Endothelial cell of umbilical vein (primary cell): ENCODE measurements around the gene CIZ1. TPM values are rescaled to one million over a fixed set of nuclear protein-coding genes. Genes with fewer than 3 reads are reported as not detected.

Source experiments
- BruUV-seq: library from RNA; stranded (reverse); fragments of 400-500 nt; replicated peaks from 2 replicates; lab custom pipeline; 2021; lab: Mats Ljungman, UMichigan
- CTCF ChIA-PET: fragments of 300-600, 350-600 bp; sonication (Branson Sonifier 250); formaldehyde crosslinking; loops from one replicate; lab custom pipeline; 2021; ENCODE audit warnings: antibody characterized with exemption, inconsistent platforms; lab: Charles Lee
- POLR2A ChIA-PET: fragments of 300-600, 350-600 bp; sonication (Branson Sonifier 250); formaldehyde crosslinking; loops from one replicate; lab custom pipeline; 2021; ENCODE audit warnings: antibody characterized with exemption, inconsistent platforms; lab: Charles Lee
- DNase-seq: peaks from one replicate; pipeline ENCODE4 v3.0.0-alpha.2; 2011; ENCODE audit warnings: low read depth, low spot score
- FAIRE-seq: peaks from 2 replicates; lab custom pipeline; 2011; peaks lifted over from hg19 to GRCh38; lab: Jason Lieb, UNC
- H2AFZ ChIP-seq: 2 replicates; pipeline ENCODE4 v1.6.0; 2012; ENCODE audit warnings: low read depth, low read length, control low read depth, inconsistent platforms
- H3K27ac ChIP-seq: 2 replicates; pipeline ENCODE4 v1.5.1; 2011; ENCODE audit warnings: low read depth, mild to moderate bottlenecking, control low read depth, low read length, moderate library complexity; ENCODE audit not compliant: insufficient read depth
- H3K27me3 ChIP-seq, 2 experiments: 2 replicates each; pipeline versions ENCODE4 v1.6.0 to v1.6.1; 2011; ENCODE audit warnings: low read length in 2 of 2, mixed read lengths in 1 of 2; ENCODE audit not compliant: control insufficient read depth in 2 of 2, insufficient read depth in 2 of 2
- H3K36me3 ChIP-seq, 2 experiments: 2 replicates in 1 of 2; 3 replicates in 1 of 2; pipeline ENCODE4 v1.5.1; 2011; ENCODE audit warnings: low read length in 2 of 2, mild to moderate bottlenecking in 1 of 2, moderate library complexity in 1 of 2; ENCODE audit not compliant: control insufficient read depth in 2 of 2, insufficient read depth in 2 of 2; ENCODE audit errors: extremely low read depth in 1 of 2
- H3K4me1 ChIP-seq: 3 replicates; pipeline ENCODE4 v1.5.1; 2011; ENCODE audit warnings: mild to moderate bottlenecking, low read length; ENCODE audit not compliant: control insufficient read depth, insufficient read depth; ENCODE audit errors: extremely low read depth
- H3K4me2 ChIP-seq: 2 replicates; pipeline ENCODE4 v1.6.1; 2011; ENCODE audit warnings: low read length, control low read depth, mixed read lengths; ENCODE audit not compliant: insufficient read depth
- H3K4me3 ChIP-seq, 3 experiments: fragments of 200-600 bp in 1 of 3; sonication (generic), shearing (Covaris generic) in 1 of 3; replicated peaks in 1 of 3; 2 replicates each; pipeline ENCODE4 v1.5.1; 2011 to 2016; ENCODE audit warnings: control low read depth in 3 of 3, low read length in 3 of 3, mild to moderate bottlenecking in 2 of 3, inconsistent platforms in 1 of 3, low read depth in 1 of 3, moderate library complexity in 1 of 3; ENCODE audit not compliant: insufficient read depth in 1 of 3
- H3K79me2 ChIP-seq: 2 replicates; pipeline ENCODE4 v1.6.0; 2012; ENCODE audit warnings: low read length, inconsistent platforms; ENCODE audit not compliant: control insufficient read depth, insufficient read depth
- H3K9ac ChIP-seq: replicated peaks from 2 replicates; pipeline ENCODE3; 2011; ENCODE audit warnings: low read length, control low read depth; ENCODE audit not compliant: insufficient read depth; ENCODE audit errors: extremely low read depth
- H3K9me1 ChIP-seq: replicated peaks from 3 replicates; pipeline ENCODE4 v1.6.0; 2011; ENCODE audit warnings: mild to moderate bottlenecking, low read length; ENCODE audit not compliant: control insufficient read depth, insufficient read depth; ENCODE audit errors: extremely low read depth
- H3K9me3 ChIP-seq: replicated peaks from 2 replicates; pipeline ENCODE4 v1.5.1; 2012; ENCODE audit warnings: low read length, inconsistent platforms; ENCODE audit not compliant: control insufficient read depth, insufficient read depth
- H4K20me1 ChIP-seq: replicated peaks from 2 replicates; pipeline ENCODE3; 2011; ENCODE audit warnings: mild to moderate bottlenecking, low read length; ENCODE audit not compliant: control insufficient read depth, insufficient read depth; ENCODE audit errors: extremely low read depth
- EZH2 ChIP-seq: IDR thresholded peaks from 2 replicates; pipeline ENCODE4 v1.6.1; 2012; ENCODE audit warnings: borderline replicate concordance, low read depth, mild to moderate bottlenecking, moderate library complexity, low read length, inconsistent platforms; ENCODE audit not compliant: severe bottlenecking
- FOS ChIP-seq: IDR thresholded peaks from 2 replicates; pipeline ENCODE4 v1.6.1; 2011; ENCODE audit warnings: mild to moderate bottlenecking, low read length, moderate library complexity, borderline replicate concordance; ENCODE audit not compliant: insufficient read depth
- GATA2 ChIP-seq: IDR thresholded peaks from 2 replicates; pipeline ENCODE4 v1.7.0; 2011; ENCODE audit warnings: low read depth, mild to moderate bottlenecking, moderate library complexity, mixed read lengths, low read length; ENCODE audit not compliant: insufficient read length, insufficient read depth
- JUN ChIP-seq: IDR thresholded peaks from 2 replicates; pipeline ENCODE4 v1.6.1; 2011; ENCODE audit warnings: borderline replicate concordance, low read depth; ENCODE audit not compliant: insufficient read length, insufficient read depth
- MYC ChIP-seq: IDR thresholded peaks from one replicate; pipeline ENCODE4 v1.6.1; 2011; ENCODE audit warnings: mild to moderate bottlenecking, low read depth, low read length
- POLR2A ChIP-seq: IDR thresholded peaks from 2 replicates; pipeline ENCODE4 v1.6.1; 2012; ENCODE audit warnings: low read depth, mild to moderate bottlenecking, control low read depth, low read length
- dilution Hi-C: fragments of 300-500 bp; cut with MboI; formaldehyde crosslinking; loops from one replicate; pipeline ENCODE4 v1.15.0; 2019; ENCODE audit warnings: low sequenced_read_pairs; ENCODE audit not compliant: extremely low pct_ligation_motif_present
- intact Hi-C: fragments of 100-400 bp; cut with micrococcal nuclease; formaldehyde crosslinking; loops from one replicate; pipeline ENCODE4 v1.10.0; 2022
- polyA plus RNA-seq, 4 experiments: library from polyadenylated mRNA; depleted of rRNA in 3 of 4; stranded (reverse) in 3 of 4; unstranded in 1 of 4; fragments of >200 nt; gene quantifications; 2 replicates each; pipeline versions ENCODE4 v1.2.1 to v1.2.3, GENCODE V29; 2011 to 2012; ENCODE audit warnings: missing spikeins in 1 of 4
- total RNA-seq: library from RNA; stranded (reverse); gene quantifications from 2 replicates; pipeline ENCODE4 v1.2.3, GENCODE V29; 2021
- TF ChIP-seq, protein P1 (sequence below): IDR thresholded peaks from 2 replicates; pipeline ENCODE4 v1.6.1; 2011; ENCODE audit not compliant: insufficient read depth, insufficient read length
- TF ChIP-seq, protein P2 (sequence below), 2 donors: IDR thresholded peaks; 1 replicate in 1 of 2; 2 replicates in 1 of 2; pipeline ENCODE4 v1.5.1; 2011; ENCODE audit warnings: low read length in 2 of 2, mild to moderate bottlenecking in 2 of 2, moderate library complexity in 2 of 2, control low read depth in 1 of 2, inconsistent platforms in 1 of 2, low read depth in 1 of 2; ENCODE audit not compliant: insufficient read depth in 1 of 2; ENCODE audit errors: extremely low read depth in 1 of 2

Gene CIZ1
- total and polyA plus RNA-seq, 2 donors (not counting 3 experiments of a cell fraction or from before 2014, with no cell fraction given), result 88.3 to 150 TPM

- TF ChIP-seq GATA2 (no peak), POLR2A (no peak), EZH2 (no peak), FOS (no peak), MYC (no peak), JUN (no peak)
- TF ChIP-seq, protein P1, sequence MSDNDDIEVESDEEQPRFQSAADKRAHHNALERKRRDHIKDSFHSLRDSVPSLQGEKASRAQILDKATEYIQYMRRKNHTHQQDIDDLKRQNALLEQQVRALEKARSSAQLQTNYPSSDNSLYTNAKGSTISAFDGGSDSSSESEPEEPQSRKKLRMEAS, result no peak
- TF ChIP-seq, protein P2, sequence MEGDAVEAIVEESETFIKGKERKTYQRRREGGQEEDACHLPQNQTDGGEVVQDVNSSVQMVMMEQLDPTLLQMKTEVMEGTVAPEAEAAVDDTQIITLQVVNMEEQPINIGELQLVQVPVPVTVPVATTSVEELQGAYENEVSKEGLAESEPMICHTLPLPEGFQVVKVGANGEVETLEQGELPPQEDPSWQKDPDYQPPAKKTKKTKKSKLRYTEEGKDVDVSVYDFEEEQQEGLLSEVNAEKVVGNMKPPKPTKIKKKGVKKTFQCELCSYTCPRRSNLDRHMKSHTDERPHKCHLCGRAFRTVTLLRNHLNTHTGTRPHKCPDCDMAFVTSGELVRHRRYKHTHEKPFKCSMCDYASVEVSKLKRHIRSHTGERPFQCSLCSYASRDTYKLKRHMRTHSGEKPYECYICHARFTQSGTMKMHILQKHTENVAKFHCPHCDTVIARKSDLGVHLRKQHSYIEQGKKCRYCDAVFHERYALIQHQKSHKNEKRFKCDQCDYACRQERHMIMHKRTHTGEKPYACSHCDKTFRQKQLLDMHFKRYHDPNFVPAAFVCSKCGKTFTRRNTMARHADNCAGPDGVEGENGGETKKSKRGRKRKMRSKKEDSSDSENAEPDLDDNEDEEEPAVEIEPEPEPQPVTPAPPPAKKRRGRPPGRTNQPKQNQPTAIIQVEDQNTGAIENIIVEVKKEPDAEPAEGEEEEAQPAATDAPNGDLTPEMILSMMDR (IDR thresholded peaks at IDR 0.05; ENCODE audit: extremely low read depth in 1 of 2, insufficient read depth in 1 of 2, low read depth in 1 of 2, low read length in 2 of 2), result no peak
- H3K79me2 ChIP-seq, result no peaks in the 10 kb centered on the region
- H3K27me3 ChIP-seq, result no peaks in the 10 kb centered on the region
- dilution Hi-C loops, result no loop called here
- H3K9me1 ChIP-seq, result no peaks in the 10 kb centered on the region
- H3K27ac ChIP-seq, result no peak overlapping the region
- peaks cover 4 to 32% of the 10 kb centered on the region in 2 experiments for H3K36me3 ChIP-seq
- H3K4me2 ChIP-seq, result peak overlapping the region; percentile 37
- no peak overlapping the region for H2AFZ ChIP-seq
- no peaks in the 10 kb centered on the region for H3K9me3 ChIP-seq
- ChIA-PET CTCF (interaction anchor here (1.3 to 1.8 kb wide), 2 partner anchors 30 to 32 kb away, joined by 3 to 4 read pairs; partner anchors contain the start of gene CIZ1), POLR2A (interaction anchor here (0.5 kb wide), 1 partner anchor 717 kb away, joined by 3 read pairs; no protein-coding TSS in a partner anchor)
- TSS peak; percentile 34 for BruUV-seq
- no peak for DNase-seq
- intact Hi-C loops, result loop anchor here (2.0 kb wide), 1 partner anchor 29 kb away; the partner anchor contains the start of gene CIZ1
- FAIRE-seq, result no peak
- peak overlapping the region in 1 of 3 experiments; percentile 80 for H3K4me3 ChIP-seq
- no peak overlapping the region for H3K9ac ChIP-seq
- H4K20me1 ChIP-seq, result no peaks in the 10 kb centered on the region
- peaks cover 11% of the 10 kb centered on the region for H3K4me1 ChIP-seq
These were observed 30.0 kb downstream of the CIZ1 start for GRCh38 chr9:128161215-128161902.
